IMR-90 (cell line): Measurements from ENCODE around the gene PIP5K1A. TPM values are rescaled to one million over a fixed set of nuclear protein-coding genes. Genes with fewer than 3 reads are reported as not detected.
A peak's percentile ranks its signal among the peaks of the same experiment; 100 is the strongest.

Experiments used
- ATAC-seq: fragments of 200-7000 bp; cut with Tn5 transposase; 2 replicates; pipeline ENCODE4 v1.9.1; 2020; ENCODE audit warnings: low read depth, mild to moderate bottlenecking, moderate library complexity
- BruUV-seq: library from RNA; stranded (reverse); fragments of 400-500 nt; replicated peaks from 2 replicates; lab custom pipeline; 2021; lab: Mats Ljungman, UMichigan
- CTCF ChIA-PET: fragments of 300-600 bp; formaldehyde crosslinking; extraction: SDS; loops from one replicate; lab custom pipeline; 2021; ENCODE audit warnings: antibody characterized with exemption; lab: Yijun Ruan, JAX
- POLR2A ChIA-PET: fragments of 300-600 bp; sonication (Branson Sonifier 250); formaldehyde crosslinking; loops from one replicate; lab custom pipeline; 2022; ENCODE audit warnings: antibody characterized with exemption; ENCODE audit not compliant: unreplicated experiment; lab: Charles Lee
- DNase-seq: peaks from one replicate; pipeline ENCODE4 v3.0.0; 2013
- H2AFZ ChIP-seq: replicated peaks from 2 replicates; pipeline ENCODE3; 2013; ENCODE audit warnings: low read length, mild to moderate bottlenecking; ENCODE audit not compliant: poor library complexity
- H2AK5ac ChIP-seq: 2 replicates; pipeline ENCODE4 v1.6.1; 2013; ENCODE audit warnings: low read depth, low read length, inconsistent platforms
- H2AK9ac ChIP-seq: replicated peaks from 2 replicates; pipeline ENCODE3; 2013; ENCODE audit warnings: mild to moderate bottlenecking, low read depth, low read length, moderate library complexity; ENCODE audit not compliant: poor library complexity
- H2BK120ac ChIP-seq: 2 replicates; pipeline ENCODE4 v1.6.1; 2013; ENCODE audit warnings: low read depth, low read length, inconsistent platforms
- H2BK15ac ChIP-seq: 3 replicates; pipeline ENCODE4 v1.6.1; 2013; ENCODE audit warnings: low read depth, low read length, inconsistent platforms
- H2BK20ac ChIP-seq: 2 replicates; pipeline ENCODE4 v1.6.1; 2013; ENCODE audit warnings: low read depth, mild to moderate bottlenecking, inconsistent platforms, low read length, moderate library complexity
- H2BK5ac ChIP-seq: 2 replicates; pipeline ENCODE4 v1.6.1; 2013; ENCODE audit warnings: mild to moderate bottlenecking, low read depth, low read length, inconsistent platforms; ENCODE audit not compliant: poor library complexity, severe bottlenecking
- H3K14ac ChIP-seq: replicated peaks from 2 replicates; pipeline ENCODE4 v1.6.1; 2013; ENCODE audit warnings: low read depth, low read length, inconsistent platforms
- H3K18ac ChIP-seq: 2 replicates; pipeline ENCODE4 v1.6.1; 2013; ENCODE audit warnings: low read depth, low read length, control low read depth
- H3K23ac ChIP-seq: 2 replicates; pipeline ENCODE4 v1.6.1; 2013; ENCODE audit warnings: low read depth, low read length, inconsistent platforms
- H3K27ac ChIP-seq: 2 replicates; pipeline ENCODE4 v1.5.1; 2013; ENCODE audit warnings: mild to moderate bottlenecking, control low read depth, low read length; ENCODE audit not compliant: insufficient read depth
- H3K27me3 ChIP-seq: 2 replicates; pipeline ENCODE4 v1.6.1; 2013; ENCODE audit warnings: low read length; ENCODE audit not compliant: control insufficient read depth, insufficient read depth
- H3K36me3 ChIP-seq: 2 replicates; pipeline ENCODE4 v1.6.1; 2013; ENCODE audit warnings: low read length, mixed read lengths; ENCODE audit not compliant: control insufficient read depth, insufficient read depth
- H3K4ac ChIP-seq: 2 replicates; pipeline ENCODE4 v1.6.1; 2013; ENCODE audit warnings: low read depth, low read length, inconsistent platforms
- H3K4me1 ChIP-seq: 2 replicates; pipeline ENCODE4 v1.6.1; 2013; ENCODE audit warnings: low read length, mixed read lengths; ENCODE audit not compliant: control insufficient read depth, insufficient read depth
- H3K4me2 ChIP-seq: 2 replicates; pipeline ENCODE4 v1.6.1; 2013; ENCODE audit warnings: low read depth, mild to moderate bottlenecking, control low read depth, low read length, moderate library complexity
- H3K4me3 ChIP-seq: 2 replicates; pipeline ENCODE4 v1.5.1; 2013; ENCODE audit warnings: low read depth, mild to moderate bottlenecking, control low read depth, low read length, moderate library complexity; ENCODE audit not compliant: insufficient read depth
- H3K56ac ChIP-seq: 2 replicates; pipeline ENCODE4 v1.6.1; 2013; ENCODE audit warnings: low read length, inconsistent platforms; ENCODE audit not compliant: insufficient read depth; ENCODE audit errors: extremely low read depth
- H3K79me1 ChIP-seq, 2 experiments: 2 replicates each; pipeline ENCODE4 v1.6.1; 2013; ENCODE audit warnings: low read length in 2 of 2, inconsistent platforms in 1 of 2, low read depth in 1 of 2
- H3K9ac ChIP-seq: 2 replicates; pipeline ENCODE4 v1.6.1; 2013; ENCODE audit warnings: low read depth, low read length, control low read depth
- H3K9me1 ChIP-seq: 2 replicates; pipeline ENCODE4 v1.6.1; 2013; ENCODE audit warnings: low read length, inconsistent platforms; ENCODE audit not compliant: insufficient read depth
- H3K9me3 ChIP-seq: 2 replicates; pipeline ENCODE4 v1.6.1; 2013; ENCODE audit warnings: low read length; ENCODE audit not compliant: control insufficient read depth, insufficient read depth
- H4K20me1 ChIP-seq: 2 replicates; pipeline ENCODE4 v1.6.1; 2013; ENCODE audit warnings: low read length, inconsistent platforms; ENCODE audit not compliant: insufficient read depth
- H4K5ac ChIP-seq: 2 replicates; pipeline ENCODE4 v1.6.1; 2013; ENCODE audit warnings: mild to moderate bottlenecking, low read depth, low read length, control low read depth
- H4K8ac ChIP-seq, 2 experiments: 2 replicates each; pipeline ENCODE4 v1.6.1; 2013; ENCODE audit warnings: low read depth in 2 of 2, low read length in 2 of 2, control low read depth in 1 of 2, inconsistent platforms in 1 of 2
- H4K91ac ChIP-seq: 2 replicates; pipeline ENCODE4 v1.6.1; 2013; ENCODE audit warnings: low read depth, low read length, inconsistent platforms; ENCODE audit not compliant: insufficient read depth
- BHLHE40 ChIP-seq: fragments of 150-350 bp; IDR thresholded peaks from 2 replicates; pipeline ENCODE4 v1.6.1; 2016; ENCODE audit warnings: mild to moderate bottlenecking, low read depth, low read length
- CHD1 ChIP-seq: IDR thresholded peaks from 2 replicates; pipeline ENCODE4 v1.6.1; 2012; ENCODE audit warnings: low read depth, low read length, improper control_type of control experiment
- MAFK ChIP-seq: IDR thresholded peaks from 2 replicates; pipeline ENCODE4 v1.6.1; 2012; ENCODE audit warnings: low read depth, low read length, improper control_type of control experiment
- MAZ ChIP-seq: IDR thresholded peaks from 2 replicates; pipeline ENCODE4 v1.6.1; 2012; ENCODE audit warnings: low read depth, mild to moderate bottlenecking, low read length, improper control_type of control experiment, moderate library complexity, borderline replicate concordance
- MXI1 ChIP-seq: IDR thresholded peaks from 2 replicates; pipeline ENCODE4 v1.6.1; 2012; ENCODE audit warnings: low read depth, mild to moderate bottlenecking, low read length, moderate library complexity, borderline replicate concordance
- RAD21 ChIP-seq: IDR thresholded peaks from 2 replicates; pipeline ENCODE4 v1.6.1; 2012; ENCODE audit warnings: low read length, improper control_type of control experiment
- RFX5 ChIP-seq: IDR thresholded peaks from 2 replicates; pipeline ENCODE4 v1.8.0; 2012; ENCODE audit warnings: low read depth, mild to moderate bottlenecking, low read length, moderate library complexity
- USF2 ChIP-seq: fragments of 150-350 bp; IDR thresholded peaks from 2 replicates; pipeline ENCODE4 v1.6.1; 2017; ENCODE audit warnings: mild to moderate bottlenecking, antibody characterized with exemption, low read length, low read depth
- WGBS, 2 experiments: methylation state at CpG; one replicate each; pipeline versions ENCODE4 v1.1.5 to v1.1.7; 2013; ENCODE audit warnings: missing lambda C conversion rate in 2 of 2; ENCODE audit not compliant: insufficient read length in 1 of 2; ENCODE audit errors: extremely low coverage in 2 of 2; 5-methylcytosine and 5-hydroxymethylcytosine counted together
- dilution Hi-C: fragments of 300-500 bp; cut with HindIII; formaldehyde crosslinking; loops from one replicate; pipeline ENCODE4 v1.14.3; 2018; ENCODE audit warnings: low sequenced_read_pairs; ENCODE audit not compliant: unreplicated experiment
- in situ Hi-C: fragments of 300-500 bp; cut with MboI; formaldehyde crosslinking; loops from 3 replicates; pipeline ENCODE4 v1.14.3; 2019; ENCODE audit warnings: low sequenced_read_pairs, inconsistent platforms, mixed read lengths
- intact Hi-C: fragments of 100-400 bp; cut with micrococcal nuclease; formaldehyde crosslinking; loops from 2 replicates; pipeline ENCODE4 v1.10.0; 2022
- polyA plus RNA-seq, 3 experiments: library from polyadenylated mRNA; depleted of rRNA; stranded (reverse); fragments of >200 nt; gene quantifications; 2 replicates each; pipeline ENCODE4 v1.2.3, GENCODE V29; 2012; ENCODE audit warnings: low replicate concordance in 1 of 3
- total RNA-seq: library from RNA; depleted of rRNA; stranded (reverse); fragments of >200 nt; gene quantifications from 2 replicates; pipeline ENCODE4 v1.2.3, GENCODE V29; 2012

PIP5K1A gene
- total and polyA plus RNA-seq, 2 of the 4 experiments (the other 2 are of a cell fraction), result 59.1 to 105 TPM

GRCh38 chr1:151288502-151288901, 90.2 kb downstream of the PIP5K1A start:
- Histone ChIP-seq H2AFZ (peak overlapping the region; percentile 17), H3K14ac (no peak overlapping the region), H3K18ac (no peak overlapping the region), H3K27me3 (no peaks in the 10 kb centered on the region), H2BK15ac (no peak overlapping the region), H3K27ac (no peak overlapping the region), H3K23ac (no peak overlapping the region), H4K8ac (no peak overlapping the region), H4K91ac (no peak overlapping the region), H3K79me1 (peaks cover 16 to 66% of the 10 kb centered on the region in 2 experiments), H3K4me3 (no peak overlapping the region), H2BK20ac (no peak overlapping the region), H3K9me3 (no peaks in the 10 kb centered on the region), H4K5ac (no peak overlapping the region), H2BK120ac (no peak overlapping the region), H2AK9ac (no peak overlapping the region), H4K20me1 (peaks cover 34% of the 10 kb centered on the region), H3K4me1 (peaks cover 5% of the 10 kb centered on the region; the same call in 1 of the 2 replicates), H3K9me1 (no peaks in the 10 kb centered on the region), H3K56ac (no peak overlapping the region), H3K9ac (no peak overlapping the region), H2BK5ac (no peak overlapping the region), H3K4me2 (no peak overlapping the region), H2AK5ac (no peak overlapping the region), H3K36me3 (peaks cover 74% of the 10 kb centered on the region), H3K4ac (no peak overlapping the region)
- CTCF ChIA-PET, result no interaction called here
- POLR2A ChIA-PET, result no interaction called here
- BruUV-seq, result no TSS peak
- dilution Hi-C loops (no loop called here), intact Hi-C loops (no loop called here), in situ Hi-C loops (no loop called here)
- ATAC-seq, result no peak
- WGBS, 2 experiments, result 96% methylated on average over 8 of the region's 14 CpGs; no CpG with 5 or more reads in 1 of the 2 experiments
- TF ChIP-seq BHLHE40 (no peak), MXI1 (no peak), RAD21 (no peak), MAZ (no peak), RFX5 (no peak), USF2 (no peak), CHD1 (no peak), MAFK (no peak)
- DNase-seq, result no peak
